IMR-90 (cell line): Measurements from ENCODE around the gene SEMA6D. TPM values are rescaled to one million over a fixed set of nuclear protein-coding genes. Genes with fewer than 3 reads are reported as not detected.

ENCODE experiments used
- ATAC-seq: fragments of 200-7000 bp; cut with Tn5 transposase; 2 replicates; pipeline ENCODE4 v1.9.1; 2020; ENCODE audit warnings: low read depth, mild to moderate bottlenecking, moderate library complexity
- BruUV-seq: library from RNA; stranded (reverse); fragments of 400-500 nt; replicated peaks from 2 replicates; lab custom pipeline; 2021; lab: Mats Ljungman, UMichigan
- CTCF ChIA-PET: fragments of 300-600 bp; formaldehyde crosslinking; extraction: SDS; loops from one replicate; lab custom pipeline; 2021; ENCODE audit warnings: antibody characterized with exemption; lab: Yijun Ruan, JAX
- POLR2A ChIA-PET: fragments of 300-600 bp; sonication (Branson Sonifier 250); formaldehyde crosslinking; loops from one replicate; lab custom pipeline; 2022; ENCODE audit warnings: antibody characterized with exemption; ENCODE audit not compliant: unreplicated experiment; lab: Charles Lee
- DNase-seq: peaks from one replicate; pipeline ENCODE4 v3.0.0; 2013
- H2AFZ ChIP-seq: replicated peaks from 2 replicates; pipeline ENCODE3; 2013; ENCODE audit warnings: low read length, mild to moderate bottlenecking; ENCODE audit not compliant: poor library complexity
- H2AK5ac ChIP-seq: 2 replicates; pipeline ENCODE4 v1.6.1; 2013; ENCODE audit warnings: low read depth, low read length, inconsistent platforms
- H2AK9ac ChIP-seq: replicated peaks from 2 replicates; pipeline ENCODE3; 2013; ENCODE audit warnings: mild to moderate bottlenecking, low read depth, low read length, moderate library complexity; ENCODE audit not compliant: poor library complexity
- H2BK120ac ChIP-seq: 2 replicates; pipeline ENCODE4 v1.6.1; 2013; ENCODE audit warnings: low read depth, low read length, inconsistent platforms
- H2BK15ac ChIP-seq: 3 replicates; pipeline ENCODE4 v1.6.1; 2013; ENCODE audit warnings: low read depth, low read length, inconsistent platforms
- H2BK20ac ChIP-seq: 2 replicates; pipeline ENCODE4 v1.6.1; 2013; ENCODE audit warnings: low read depth, mild to moderate bottlenecking, inconsistent platforms, low read length, moderate library complexity
- H2BK5ac ChIP-seq: 2 replicates; pipeline ENCODE4 v1.6.1; 2013; ENCODE audit warnings: mild to moderate bottlenecking, low read depth, low read length, inconsistent platforms; ENCODE audit not compliant: poor library complexity, severe bottlenecking
- H3K14ac ChIP-seq: replicated peaks from 2 replicates; pipeline ENCODE4 v1.6.1; 2013; ENCODE audit warnings: low read depth, low read length, inconsistent platforms
- H3K18ac ChIP-seq: 2 replicates; pipeline ENCODE4 v1.6.1; 2013; ENCODE audit warnings: low read depth, low read length, control low read depth
- H3K23ac ChIP-seq: 2 replicates; pipeline ENCODE4 v1.6.1; 2013; ENCODE audit warnings: low read depth, low read length, inconsistent platforms
- H3K27ac ChIP-seq: 2 replicates; pipeline ENCODE4 v1.5.1; 2013; ENCODE audit warnings: mild to moderate bottlenecking, control low read depth, low read length; ENCODE audit not compliant: insufficient read depth
- H3K27me3 ChIP-seq: 2 replicates; pipeline ENCODE4 v1.6.1; 2013; ENCODE audit warnings: low read length; ENCODE audit not compliant: control insufficient read depth, insufficient read depth
- H3K36me3 ChIP-seq: 2 replicates; pipeline ENCODE4 v1.6.1; 2013; ENCODE audit warnings: low read length, mixed read lengths; ENCODE audit not compliant: control insufficient read depth, insufficient read depth
- H3K4ac ChIP-seq: 2 replicates; pipeline ENCODE4 v1.6.1; 2013; ENCODE audit warnings: low read depth, low read length, inconsistent platforms
- H3K4me1 ChIP-seq: 2 replicates; pipeline ENCODE4 v1.6.1; 2013; ENCODE audit warnings: low read length, mixed read lengths; ENCODE audit not compliant: control insufficient read depth, insufficient read depth
- H3K4me2 ChIP-seq: 2 replicates; pipeline ENCODE4 v1.6.1; 2013; ENCODE audit warnings: low read depth, mild to moderate bottlenecking, control low read depth, low read length, moderate library complexity
- H3K4me3 ChIP-seq: 2 replicates; pipeline ENCODE4 v1.5.1; 2013; ENCODE audit warnings: low read depth, mild to moderate bottlenecking, control low read depth, low read length, moderate library complexity; ENCODE audit not compliant: insufficient read depth
- H3K56ac ChIP-seq: 2 replicates; pipeline ENCODE4 v1.6.1; 2013; ENCODE audit warnings: low read length, inconsistent platforms; ENCODE audit not compliant: insufficient read depth; ENCODE audit errors: extremely low read depth
- H3K79me1 ChIP-seq, 2 experiments: 2 replicates each; pipeline ENCODE4 v1.6.1; 2013; ENCODE audit warnings: low read length in 2 of 2, inconsistent platforms in 1 of 2, low read depth in 1 of 2
- H3K9ac ChIP-seq: 2 replicates; pipeline ENCODE4 v1.6.1; 2013; ENCODE audit warnings: low read depth, low read length, control low read depth
- H3K9me1 ChIP-seq: 2 replicates; pipeline ENCODE4 v1.6.1; 2013; ENCODE audit warnings: low read length, inconsistent platforms; ENCODE audit not compliant: insufficient read depth
- H3K9me3 ChIP-seq: 2 replicates; pipeline ENCODE4 v1.6.1; 2013; ENCODE audit warnings: low read length; ENCODE audit not compliant: control insufficient read depth, insufficient read depth
- H4K20me1 ChIP-seq: 2 replicates; pipeline ENCODE4 v1.6.1; 2013; ENCODE audit warnings: low read length, inconsistent platforms; ENCODE audit not compliant: insufficient read depth
- H4K5ac ChIP-seq: 2 replicates; pipeline ENCODE4 v1.6.1; 2013; ENCODE audit warnings: mild to moderate bottlenecking, low read depth, low read length, control low read depth
- H4K8ac ChIP-seq, 2 experiments: 2 replicates each; pipeline ENCODE4 v1.6.1; 2013; ENCODE audit warnings: low read depth in 2 of 2, low read length in 2 of 2, control low read depth in 1 of 2, inconsistent platforms in 1 of 2
- H4K91ac ChIP-seq: 2 replicates; pipeline ENCODE4 v1.6.1; 2013; ENCODE audit warnings: low read depth, low read length, inconsistent platforms; ENCODE audit not compliant: insufficient read depth
- CHD1 ChIP-seq: IDR thresholded peaks from 2 replicates; pipeline ENCODE4 v1.6.1; 2012; ENCODE audit warnings: low read depth, low read length, improper control_type of control experiment
- WGBS, 2 experiments: methylation state at CpG; one replicate each; pipeline versions ENCODE4 v1.1.5 to v1.1.7; 2013; ENCODE audit warnings: missing lambda C conversion rate in 2 of 2; ENCODE audit not compliant: insufficient read length in 1 of 2; ENCODE audit errors: extremely low coverage in 2 of 2; 5-methylcytosine and 5-hydroxymethylcytosine counted together
- dilution Hi-C: fragments of 300-500 bp; cut with HindIII; formaldehyde crosslinking; loops from one replicate; pipeline ENCODE4 v1.14.3; 2018; ENCODE audit warnings: low sequenced_read_pairs; ENCODE audit not compliant: unreplicated experiment
- in situ Hi-C: fragments of 300-500 bp; cut with MboI; formaldehyde crosslinking; loops from 3 replicates; pipeline ENCODE4 v1.14.3; 2019; ENCODE audit warnings: low sequenced_read_pairs, inconsistent platforms, mixed read lengths
- intact Hi-C: fragments of 100-400 bp; cut with micrococcal nuclease; formaldehyde crosslinking; loops from 2 replicates; pipeline ENCODE4 v1.10.0; 2022
- polyA plus RNA-seq, 3 experiments: library from polyadenylated mRNA; depleted of rRNA; stranded (reverse); fragments of >200 nt; gene quantifications; 2 replicates each; pipeline ENCODE4 v1.2.3, GENCODE V29; 2012; ENCODE audit warnings: low replicate concordance in 1 of 3
- total RNA-seq: library from RNA; depleted of rRNA; stranded (reverse); fragments of >200 nt; gene quantifications from 2 replicates; pipeline ENCODE4 v1.2.3, GENCODE V29; 2012
- TF ChIP-seq, protein P1 (sequence below): fragments of 150-350 bp; IDR thresholded peaks from 2 replicates; pipeline ENCODE4 v1.6.1; 2017; ENCODE audit warnings: mild to moderate bottlenecking, antibody characterized with exemption, low read length, low read depth

Gene SEMA6D
- total and polyA plus RNA-seq, 2 of the 4 experiments (the other 2 are of a cell fraction) = 12.6 to 17.4 TPM

DNA sequence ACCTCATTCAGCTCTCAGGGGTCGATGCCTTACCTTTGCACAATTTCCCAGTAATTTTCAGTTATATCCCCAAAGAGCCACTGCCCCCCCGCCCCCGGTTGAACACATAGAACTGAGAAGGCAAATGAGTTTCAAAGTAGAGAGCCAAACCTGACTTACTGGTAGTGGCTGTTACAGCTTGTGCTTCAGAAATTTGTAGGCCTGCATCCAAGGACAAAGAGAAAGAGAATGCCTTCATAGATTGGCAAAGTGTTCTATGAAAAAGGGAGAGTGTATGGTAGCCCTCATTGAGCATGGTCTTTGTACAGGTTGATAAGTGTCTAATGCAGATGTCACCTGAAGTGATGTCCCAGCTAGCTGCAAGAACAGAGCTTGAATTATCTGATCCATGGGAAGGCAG, 13.9 kb downstream of the SEMA6D start:
- H2BK5ac ChIP-seq = no peak overlapping the region

More for the DNA sequence above, 13.9 kb downstream of the SEMA6D start:
- H2BK120ac ChIP-seq = no peak overlapping the region
- peaks cover 9% of the 10 kb centered on the region; the same call in 1 of the 2 replicates for H3K9me1 ChIP-seq
- H3K23ac ChIP-seq = no peak overlapping the region
- peaks cover 9 to 58% of the 10 kb centered on the region in 2 experiments for H3K79me1 ChIP-seq
- no peak overlapping the region for H2AK5ac ChIP-seq
- TF ChIP-seq CHD1 = no peak
- TF ChIP-seq, protein P1, sequence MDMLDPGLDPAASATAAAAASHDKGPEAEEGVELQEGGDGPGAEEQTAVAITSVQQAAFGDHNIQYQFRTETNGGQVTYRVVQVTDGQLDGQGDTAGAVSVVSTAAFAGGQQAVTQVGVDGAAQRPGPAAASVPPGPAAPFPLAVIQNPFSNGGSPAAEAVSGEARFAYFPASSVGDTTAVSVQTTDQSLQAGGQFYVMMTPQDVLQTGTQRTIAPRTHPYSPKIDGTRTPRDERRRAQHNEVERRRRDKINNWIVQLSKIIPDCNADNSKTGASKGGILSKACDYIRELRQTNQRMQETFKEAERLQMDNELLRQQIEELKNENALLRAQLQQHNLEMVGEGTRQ = no peak
- ATAC-seq (no peak), DNase-seq (no peak)
- no peak overlapping the region for H2BK20ac ChIP-seq
- intact Hi-C loops = no loop called here
- no peak overlapping the region for H3K14ac ChIP-seq
- H4K5ac ChIP-seq = no peak overlapping the region
- no peak overlapping the region for H2BK15ac ChIP-seq
- POLR2A ChIA-PET = no interaction called here
- no peak overlapping the region for H3K4me3 ChIP-seq
- H3K27ac ChIP-seq = no peak overlapping the region
- H3K27me3 ChIP-seq = no peaks in the 10 kb centered on the region
- dilution Hi-C loops = no loop called here
- H4K91ac ChIP-seq = no peak overlapping the region
- H3K4me1 ChIP-seq = peaks cover 4% of the 10 kb centered on the region
- H3K36me3 ChIP-seq = peaks cover 2% of the 10 kb centered on the region; the same call in 1 of the 2 replicates
- no peak overlapping the region for H2AFZ ChIP-seq
- no peak overlapping the region for H3K4ac ChIP-seq
- no peak overlapping the region for H4K8ac ChIP-seq
- BruUV-seq = no TSS peak
- in situ Hi-C loops = no loop called here
- no peak overlapping the region for H3K9ac ChIP-seq
- no CpG with 5 or more reads among the region's 3 CpGs for WGBS, 2 experiments
- H3K18ac ChIP-seq = no peak overlapping the region
- CTCF ChIA-PET = no interaction called here
- H3K9me3 ChIP-seq = no peaks in the 10 kb centered on the region
- H3K56ac ChIP-seq = no peak overlapping the region
- no peak overlapping the region for H2AK9ac ChIP-seq
- no peak overlapping the region for H3K4me2 ChIP-seq
- H4K20me1 ChIP-seq = no peaks in the 10 kb centered on the region
